Neural cell (in vitro differentiated cells): Measurements from ENCODE around the gene CNTN4. TPM values are rescaled to one million over a fixed set of nuclear protein-coding genes. Genes with fewer than 3 reads are reported as not detected.

Experiments used
- H2AFZ ChIP-seq: fragments of 200-600, 300-800 bp; sonication (generic), shearing (Covaris generic); 2 replicates; pipeline ENCODE4 v1.6.0; 2014; ENCODE audit warnings: low read depth, mild to moderate bottlenecking, antibody characterized with exemption, low read length, moderate library complexity
- H3F3A ChIP-seq: fragments of 200-600 bp; shearing (Covaris generic); 2 replicates; pipeline ENCODE4 v1.6.1; 2016; ENCODE audit warnings: mild to moderate bottlenecking, moderate library complexity, mixed read lengths, antibody characterized with exemption, low read length; ENCODE audit not compliant: insufficient read depth, poor library complexity, severe bottlenecking
- H3K27ac ChIP-seq: fragments of 200-600, 300-800 bp; sonication (generic), shearing (Covaris generic); 2 replicates; pipeline ENCODE4 v1.5.1; 2014; ENCODE audit warnings: mild to moderate bottlenecking, low read length, moderate library complexity
- H3K27me3 ChIP-seq: fragments of 300-800, 200-600 bp; sonication (generic), shearing (Covaris generic); 2 replicates; pipeline ENCODE4 v1.6.0; 2014; ENCODE audit warnings: mild to moderate bottlenecking, low read depth, low read length, moderate library complexity; ENCODE audit not compliant: insufficient read depth
- H3K36me3 ChIP-seq: fragments of 300-800, 200-600 bp; sonication (generic), shearing (Covaris generic); 2 replicates; pipeline ENCODE4 v1.5.1; 2014; ENCODE audit warnings: mild to moderate bottlenecking, antibody characterized with exemption, low read length, moderate library complexity; ENCODE audit not compliant: insufficient read depth
- H3K4me2 ChIP-seq: fragments of 300-800, 200-600 bp; sonication (generic), shearing (Covaris generic); 2 replicates; pipeline ENCODE4 v1.6.0; 2014; ENCODE audit warnings: mild to moderate bottlenecking, low read length
- H3K4me3 ChIP-seq: fragments of 300-800, 200-600 bp; sonication (generic), shearing (Covaris generic); 2 replicates; pipeline ENCODE4 v1.5.1; 2014; ENCODE audit warnings: mild to moderate bottlenecking, low read length, moderate library complexity
- H3K79me2 ChIP-seq: fragments of 200-600 bp; shearing (Covaris generic); replicated peaks from 2 replicates; pipeline ENCODE4 v1.6.0; 2014; ENCODE audit warnings: mild to moderate bottlenecking, low read length, moderate library complexity; ENCODE audit not compliant: insufficient read depth
- H3K9ac ChIP-seq: fragments of 300-800, 200-600 bp; sonication (generic), shearing (Covaris generic); 2 replicates; pipeline ENCODE4 v1.6.1; 2016; ENCODE audit warnings: mild to moderate bottlenecking, low read length, mixed read lengths
- H3K9me2 ChIP-seq: fragments of 200-600 bp; shearing (Covaris generic); 2 replicates; pipeline ENCODE4 v1.6.1; 2016; ENCODE audit warnings: mild to moderate bottlenecking, low read length, mixed read lengths; ENCODE audit not compliant: insufficient read depth
- H3K9me3 ChIP-seq: fragments of 200-600, 300-800 bp; sonication (generic), shearing (Covaris generic); 2 replicates; pipeline ENCODE4 v1.6.1; 2016; ENCODE audit warnings: mild to moderate bottlenecking, mixed run types, low read length, moderate library complexity, mixed read lengths
- H4K20me1 ChIP-seq: fragments of 200-600 bp; shearing (Covaris generic); 2 replicates; pipeline ENCODE4 v1.6.1; 2016; ENCODE audit warnings: mild to moderate bottlenecking, mixed run types; ENCODE audit not compliant: insufficient read depth
- EP300 ChIP-seq: fragments of 450-650 bp; conservative IDR thresholded peaks from 2 replicates; pipeline ENCODE4 v1.6.1; 2014; ENCODE audit warnings: antibody characterized with exemption, mild to moderate bottlenecking, moderate library complexity; ENCODE audit not compliant: poor library complexity, severe bottlenecking
- EZH2 ChIP-seq: fragments of 200-600, 300-800 bp; shearing (Covaris generic), sonication (generic); IDR thresholded peaks from 2 replicates; pipeline ENCODE4 v1.6.1; 2014; ENCODE audit warnings: antibody characterized with exemption, low read length, borderline replicate concordance, mild to moderate bottlenecking; ENCODE audit not compliant: insufficient read depth, poor library complexity, severe bottlenecking
- MXI1 ChIP-seq: fragments of 450-650 bp; conservative IDR thresholded peaks from 2 replicates; pipeline ENCODE4 v1.6.1; 2014; ENCODE audit warnings: antibody characterized with exemption, mild to moderate bottlenecking; ENCODE audit not compliant: poor library complexity, severe bottlenecking
- POLR2AphosphoS5 ChIP-seq: IDR thresholded peaks from 2 replicates; pipeline ENCODE4 v1.6.1; 2012
- RAD21 ChIP-seq: fragments of 450-650 bp; conservative IDR thresholded peaks from 2 replicates; pipeline ENCODE4 v1.6.1; 2014; ENCODE audit warnings: antibody characterized with exemption, mild to moderate bottlenecking, moderate library complexity
- REST ChIP-seq: IDR thresholded peaks from 2 replicates; pipeline ENCODE4 v1.6.1; 2012; ENCODE audit warnings: borderline replicate concordance
- SMC3 ChIP-seq: fragments of 450-650 bp; conservative IDR thresholded peaks from 2 replicates; pipeline ENCODE4 v1.6.1; 2014; ENCODE audit warnings: antibody characterized with exemption, mild to moderate bottlenecking, moderate library complexity; ENCODE audit not compliant: poor library complexity
- TAF1 ChIP-seq: IDR thresholded peaks from 2 replicates; pipeline ENCODE4 v1.6.1; 2012; ENCODE audit warnings: low read depth
- polyA plus RNA-seq: library from polyadenylated mRNA; depleted of rRNA; stranded (reverse); fragments of >200 nt; gene quantifications from 2 replicates; pipeline ENCODE4 v1.2.3, GENCODE V29; 2014
- TF ChIP-seq, protein P1 (sequence below): fragments of 450-650 bp; IDR thresholded peaks from 2 replicates; pipeline ENCODE4 v1.5.1; 2014; ENCODE audit warnings: antibody characterized with exemption, mild to moderate bottlenecking, moderate library complexity; ENCODE audit not compliant: poor library complexity, severe bottlenecking

Gene CNTN4
- polyA plus RNA-seq, 1 donor from 2014 or later: 10.6 TPM

DNA sequence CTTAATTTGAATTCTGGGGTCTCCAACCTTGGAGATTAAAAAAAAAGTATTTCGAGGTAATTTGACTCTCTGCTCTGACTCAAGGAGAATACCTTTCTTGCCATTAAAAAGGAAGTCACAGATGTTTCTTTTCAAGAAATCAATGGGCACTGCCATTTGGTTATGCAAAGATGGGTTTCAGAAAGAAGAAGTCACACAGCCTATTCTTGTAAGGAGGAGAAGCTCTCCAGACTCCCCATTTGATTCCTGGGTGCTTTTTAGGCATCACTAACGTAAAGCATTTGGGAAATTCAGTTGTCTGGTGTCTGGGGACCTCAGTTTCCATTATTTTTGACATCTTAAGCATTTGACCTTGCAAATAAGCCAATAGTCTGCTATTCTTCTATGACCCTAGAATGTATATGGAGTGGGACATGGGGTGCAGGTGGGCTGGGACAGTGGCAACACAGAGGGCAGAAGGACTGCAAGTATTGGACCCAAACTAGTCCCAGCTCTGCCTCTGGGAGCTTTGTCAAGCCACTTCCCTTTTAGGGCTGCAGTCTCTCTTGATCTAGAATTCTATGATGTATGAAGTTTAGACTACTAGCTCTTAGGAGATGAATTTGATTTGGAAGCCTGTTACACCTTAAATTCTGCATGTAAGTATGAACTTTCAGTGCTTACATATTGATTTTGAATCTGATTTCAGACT is 983.7 kb downstream of the CNTN4 start:
- Histone ChIP-seq H3K36me3 (no peaks in the 10 kb centered on the region), H3K4me3 (no peak overlapping the region), H3K9me2 (no peaks in the 10 kb centered on the region), H3K9me3 (no peaks in the 10 kb centered on the region), H3K4me2 (no peak overlapping the region), H3K9ac (no peak overlapping the region), H3K27me3 (no peaks in the 10 kb centered on the region), H3K27ac (no peak overlapping the region), H3F3A (no peaks in the 10 kb centered on the region), H2AFZ (no peak overlapping the region), H3K79me2 (no peaks in the 10 kb centered on the region), H4K20me1 (no peaks in the 10 kb centered on the region)
- TF ChIP-seq RAD21: no peak
- TF ChIP-seq TAF1: no peak
- TF ChIP-seq, protein P1, sequence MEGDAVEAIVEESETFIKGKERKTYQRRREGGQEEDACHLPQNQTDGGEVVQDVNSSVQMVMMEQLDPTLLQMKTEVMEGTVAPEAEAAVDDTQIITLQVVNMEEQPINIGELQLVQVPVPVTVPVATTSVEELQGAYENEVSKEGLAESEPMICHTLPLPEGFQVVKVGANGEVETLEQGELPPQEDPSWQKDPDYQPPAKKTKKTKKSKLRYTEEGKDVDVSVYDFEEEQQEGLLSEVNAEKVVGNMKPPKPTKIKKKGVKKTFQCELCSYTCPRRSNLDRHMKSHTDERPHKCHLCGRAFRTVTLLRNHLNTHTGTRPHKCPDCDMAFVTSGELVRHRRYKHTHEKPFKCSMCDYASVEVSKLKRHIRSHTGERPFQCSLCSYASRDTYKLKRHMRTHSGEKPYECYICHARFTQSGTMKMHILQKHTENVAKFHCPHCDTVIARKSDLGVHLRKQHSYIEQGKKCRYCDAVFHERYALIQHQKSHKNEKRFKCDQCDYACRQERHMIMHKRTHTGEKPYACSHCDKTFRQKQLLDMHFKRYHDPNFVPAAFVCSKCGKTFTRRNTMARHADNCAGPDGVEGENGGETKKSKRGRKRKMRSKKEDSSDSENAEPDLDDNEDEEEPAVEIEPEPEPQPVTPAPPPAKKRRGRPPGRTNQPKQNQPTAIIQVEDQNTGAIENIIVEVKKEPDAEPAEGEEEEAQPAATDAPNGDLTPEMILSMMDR: no peak
- TF ChIP-seq SMC3: no peak
- no peak for TF ChIP-seq MXI1
- no peak for TF ChIP-seq REST
- TF ChIP-seq EP300: no peak
- no peak for TF ChIP-seq POLR2AphosphoS5
- TF ChIP-seq EZH2: no peak

GRCh38 chr3:3084890-3085289 is 986.2 kb downstream of the CNTN4 start:
- Histone ChIP-seq H3K9ac (no peak overlapping the region), H3K79me2 (no peaks in the 10 kb centered on the region), H3K27ac (no peak overlapping the region), H3F3A (no peaks in the 10 kb centered on the region), H4K20me1 (no peaks in the 10 kb centered on the region), H2AFZ (no peak overlapping the region), H3K27me3 (no peaks in the 10 kb centered on the region), H3K36me3 (no peaks in the 10 kb centered on the region), H3K9me3 (no peaks in the 10 kb centered on the region), H3K4me2 (no peak overlapping the region), H3K9me2 (no peaks in the 10 kb centered on the region), H3K4me3 (no peak overlapping the region)
- TF ChIP-seq POLR2AphosphoS5: no peak
- TF ChIP-seq REST: no peak
- TF ChIP-seq, protein P1: no peak
- no peak for TF ChIP-seq SMC3
- no peak for TF ChIP-seq EZH2
- no peak for TF ChIP-seq MXI1
- no peak for TF ChIP-seq TAF1
- no peak for TF ChIP-seq RAD21
- TF ChIP-seq EP300: no peak
